GM21526 (cell line): ENCODE measurements around the gene CORO7.

Experiments
- ATAC-seq: cut with Tn5 transposase; IDR thresholded peaks from one replicate; pipeline ENCODE4 v1.9.1; 2021; ENCODE audit warnings: moderate library complexity; ENCODE audit not compliant: unreplicated experiment, low FRiP score

The CORO7 gene

DNA sequence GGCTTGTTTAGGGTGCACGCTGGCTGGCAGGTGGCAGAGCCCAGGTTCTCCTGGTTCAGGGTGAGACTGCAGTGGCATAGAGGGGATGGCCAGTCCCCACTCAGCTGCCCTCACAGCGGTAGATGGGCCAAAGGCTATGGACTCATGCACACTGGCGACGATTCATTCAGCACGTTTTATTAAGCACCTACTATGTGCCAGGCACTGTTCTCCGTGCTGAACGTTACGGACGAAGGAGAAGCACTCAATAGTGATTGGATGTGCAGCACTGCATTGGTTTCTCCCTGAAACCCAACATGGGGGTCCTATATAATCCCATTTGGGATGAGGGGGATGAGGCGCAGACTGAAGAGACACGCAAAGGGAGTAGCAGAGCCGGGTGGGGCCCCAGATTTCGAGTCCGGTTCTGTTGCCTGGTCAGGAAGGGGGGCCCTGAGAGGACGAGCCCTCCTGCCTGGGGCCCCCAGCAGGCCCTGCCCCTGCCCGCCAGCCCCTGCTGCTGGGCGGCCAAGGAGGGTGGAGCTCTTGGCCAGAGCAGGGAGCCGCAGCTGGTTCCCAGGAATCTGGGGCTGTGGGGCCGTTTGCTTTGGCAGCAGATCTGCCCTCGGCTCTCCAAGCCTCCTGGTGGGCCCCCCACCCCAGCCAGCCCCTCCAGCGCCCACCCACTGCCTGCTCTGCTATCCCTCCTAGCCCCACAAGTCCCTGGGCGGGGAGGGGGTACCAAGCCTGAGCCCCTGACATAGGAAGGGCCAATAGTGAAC is 91.7 kb downstream of the CORO7 start:
- ATAC-seq, result no peak

DNA sequence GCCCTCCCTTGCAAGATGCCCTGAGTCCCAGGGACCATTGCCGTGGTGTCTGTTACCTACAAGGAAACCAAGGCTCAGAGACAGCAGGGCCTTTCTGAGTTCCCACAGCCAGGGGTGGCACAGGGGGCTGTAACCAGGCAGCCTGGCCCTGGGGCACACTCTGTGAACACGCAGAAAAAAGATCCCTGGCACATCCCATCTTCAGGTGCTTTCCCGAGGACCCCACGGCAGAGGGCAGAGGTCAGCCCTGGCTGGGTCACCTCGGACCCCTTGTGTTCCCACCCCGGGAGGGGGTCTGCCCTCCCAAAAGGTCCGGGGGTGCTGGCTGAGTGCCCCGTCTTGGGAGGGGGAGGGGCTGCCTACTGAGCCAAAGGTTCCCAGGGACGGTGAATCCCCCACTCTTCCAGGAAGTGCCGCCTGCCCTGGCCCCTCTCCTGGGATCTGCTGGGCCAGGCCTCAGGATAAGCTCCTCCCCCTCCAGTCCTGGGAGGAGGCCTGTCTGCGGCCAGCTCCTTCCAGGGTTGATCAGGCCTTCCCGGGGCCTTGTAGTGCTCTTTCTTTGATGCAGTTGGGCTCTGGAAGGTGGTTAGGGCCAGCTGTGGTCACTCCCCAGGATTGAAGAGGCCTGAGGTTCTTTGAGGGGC is 92.4 kb downstream of the CORO7 start:
- ATAC-seq, result no peak

DNA sequence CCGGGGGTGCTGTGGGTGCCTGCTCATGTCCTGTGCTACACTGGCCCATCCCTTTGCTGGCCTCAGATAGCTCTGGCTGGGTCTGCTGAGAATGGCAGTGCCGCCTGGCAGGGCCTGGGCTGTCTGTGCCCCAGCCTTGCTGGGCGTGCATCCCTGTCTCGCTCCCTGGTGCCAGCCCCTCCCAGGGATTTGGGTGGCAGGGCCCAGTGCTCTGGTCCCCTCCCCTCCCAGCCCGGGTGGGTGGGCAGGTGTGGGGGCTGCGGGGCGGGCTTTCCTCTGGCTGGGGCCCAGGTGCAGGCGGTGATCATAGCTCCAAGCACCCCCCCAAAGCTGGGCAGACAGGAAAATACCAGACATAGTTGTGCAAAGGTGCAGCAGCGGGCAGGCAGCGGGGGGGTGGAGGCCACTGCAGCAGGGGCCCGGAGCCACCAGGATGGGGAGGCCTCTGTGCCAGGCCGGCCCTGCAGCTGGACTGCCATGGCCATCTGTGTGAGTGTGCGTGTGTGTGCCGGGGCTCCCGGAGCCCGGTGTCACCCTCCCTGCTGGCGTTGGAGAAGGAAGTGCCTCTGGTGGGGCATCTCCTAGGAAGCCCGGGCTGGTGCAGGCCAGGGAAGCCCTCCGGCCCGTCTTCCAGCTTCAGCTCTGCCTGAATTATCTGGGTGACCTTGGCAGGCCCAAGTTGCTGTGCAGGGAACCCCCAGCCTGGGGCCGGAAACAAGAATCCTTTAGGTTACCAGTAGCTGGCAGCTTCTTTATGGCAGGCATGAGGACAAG is 93.1 kb downstream of the CORO7 start:
- no peak for ATAC-seq

DNA sequence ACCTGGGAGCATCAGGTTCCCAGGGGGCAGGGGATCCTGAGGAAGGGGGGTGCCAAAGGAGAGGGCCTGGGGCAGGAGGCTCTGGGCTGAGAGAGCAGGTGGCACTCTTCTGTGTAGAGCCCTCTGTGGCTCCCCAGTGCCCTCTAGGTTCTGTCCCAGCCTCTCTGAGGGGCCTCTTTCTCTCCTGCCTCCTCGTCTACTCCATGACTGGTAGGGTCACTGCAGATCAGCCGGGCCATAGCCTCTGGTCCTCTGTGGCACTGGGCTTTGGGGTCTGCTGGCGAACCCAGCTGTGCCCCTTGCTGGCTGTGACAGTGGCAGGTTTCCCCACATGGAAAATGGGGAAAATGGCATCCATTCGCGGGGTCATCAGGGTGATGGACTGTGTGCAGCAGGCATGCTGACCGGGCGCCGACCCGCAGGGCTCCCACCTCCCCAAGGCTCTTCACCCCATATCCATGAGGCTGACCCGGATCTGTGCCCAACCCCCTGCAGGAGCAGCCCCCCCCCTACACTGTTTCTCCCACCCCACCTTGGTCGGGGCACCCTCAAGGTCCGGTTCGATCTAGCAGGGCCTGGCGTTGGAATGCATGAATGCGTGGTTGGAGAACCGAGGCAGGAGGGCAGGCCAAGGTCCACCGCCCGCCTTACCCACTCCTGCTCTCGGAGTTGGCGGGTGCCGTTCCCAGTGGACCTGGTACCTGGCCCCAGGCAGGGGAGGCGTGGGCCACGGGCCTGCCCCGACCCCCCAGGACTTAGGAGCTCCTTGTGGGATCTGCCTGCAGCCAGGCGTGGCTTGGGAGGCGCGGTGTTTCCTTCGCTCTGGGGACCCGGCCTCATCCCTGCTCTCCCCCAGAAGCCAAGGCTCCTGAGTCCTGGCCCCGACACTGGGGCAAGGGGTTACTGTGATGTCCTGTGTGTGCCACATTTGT is 94.0 kb downstream of the CORO7 start:
- ATAC-seq, result no peak

DNA sequence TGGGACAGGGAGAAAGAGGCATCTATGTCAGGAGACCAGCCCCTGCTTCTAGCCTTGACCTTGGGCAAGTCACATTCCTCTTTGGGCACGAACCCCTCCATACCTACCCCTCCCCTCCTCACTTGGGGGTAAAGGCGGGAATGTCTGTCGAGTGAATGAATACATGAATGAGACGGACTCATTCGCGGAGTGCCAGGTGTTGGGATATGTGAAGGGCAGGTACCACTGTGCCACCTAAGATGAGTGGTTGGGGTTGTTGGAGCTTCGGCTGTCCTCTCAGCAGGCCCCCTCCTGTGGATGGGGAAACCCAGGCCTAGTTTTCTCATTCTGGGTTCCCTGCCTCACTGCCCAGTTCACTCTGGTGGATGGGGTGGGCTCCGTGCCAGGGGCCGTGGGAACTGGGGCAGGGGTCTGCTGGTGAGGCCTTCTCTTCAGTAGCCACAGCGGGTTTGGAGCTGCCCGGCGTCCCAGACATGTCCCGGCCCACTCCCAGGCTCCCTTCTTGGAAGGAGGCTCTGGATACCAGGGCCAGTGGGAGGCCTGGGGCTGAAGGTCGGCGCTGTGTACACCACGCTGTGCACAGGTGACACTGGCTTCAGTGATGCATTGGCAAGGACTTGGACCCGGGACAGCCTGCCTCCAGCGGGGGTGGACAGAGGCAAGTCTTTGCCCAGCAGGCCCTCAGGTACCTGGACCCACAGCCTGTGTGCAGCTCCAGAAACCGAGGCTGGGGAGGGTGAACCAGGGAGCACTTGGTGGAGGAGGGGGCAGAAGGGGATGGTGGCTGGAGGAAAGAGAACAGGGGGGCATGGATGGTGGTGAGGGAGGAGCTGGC is 94.9 kb downstream of the CORO7 start:
- ATAC-seq, result no peak

DNA sequence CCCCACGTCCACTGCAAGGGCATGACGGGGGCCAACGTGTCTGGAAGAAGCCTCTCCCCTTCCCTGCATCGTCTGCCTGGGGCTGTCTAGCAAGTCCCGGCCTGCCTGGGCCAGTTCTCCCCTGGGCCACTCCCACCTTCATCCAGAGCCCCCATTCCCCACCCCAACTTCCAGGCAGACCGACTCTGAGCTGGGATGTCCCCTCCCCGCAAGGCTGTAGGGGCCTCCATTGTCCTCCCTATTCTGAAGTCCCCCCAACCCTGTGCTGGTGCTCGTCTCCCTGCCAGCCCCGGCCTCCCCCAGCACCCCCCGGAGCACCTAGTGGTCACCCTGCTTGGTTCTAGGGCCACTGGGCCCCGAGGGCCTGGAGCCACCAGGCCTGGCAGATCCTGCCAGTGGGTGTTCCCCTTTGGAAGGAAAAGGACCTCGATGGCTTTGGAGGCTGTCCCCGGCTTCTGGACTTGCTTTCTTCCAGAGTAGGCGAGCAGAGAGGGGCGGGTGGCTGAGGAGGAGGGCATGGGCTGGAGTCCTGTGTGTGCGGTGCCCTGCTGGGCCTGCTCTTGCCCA is 95.7 kb downstream of the CORO7 start:
- no peak for ATAC-seq

DNA sequence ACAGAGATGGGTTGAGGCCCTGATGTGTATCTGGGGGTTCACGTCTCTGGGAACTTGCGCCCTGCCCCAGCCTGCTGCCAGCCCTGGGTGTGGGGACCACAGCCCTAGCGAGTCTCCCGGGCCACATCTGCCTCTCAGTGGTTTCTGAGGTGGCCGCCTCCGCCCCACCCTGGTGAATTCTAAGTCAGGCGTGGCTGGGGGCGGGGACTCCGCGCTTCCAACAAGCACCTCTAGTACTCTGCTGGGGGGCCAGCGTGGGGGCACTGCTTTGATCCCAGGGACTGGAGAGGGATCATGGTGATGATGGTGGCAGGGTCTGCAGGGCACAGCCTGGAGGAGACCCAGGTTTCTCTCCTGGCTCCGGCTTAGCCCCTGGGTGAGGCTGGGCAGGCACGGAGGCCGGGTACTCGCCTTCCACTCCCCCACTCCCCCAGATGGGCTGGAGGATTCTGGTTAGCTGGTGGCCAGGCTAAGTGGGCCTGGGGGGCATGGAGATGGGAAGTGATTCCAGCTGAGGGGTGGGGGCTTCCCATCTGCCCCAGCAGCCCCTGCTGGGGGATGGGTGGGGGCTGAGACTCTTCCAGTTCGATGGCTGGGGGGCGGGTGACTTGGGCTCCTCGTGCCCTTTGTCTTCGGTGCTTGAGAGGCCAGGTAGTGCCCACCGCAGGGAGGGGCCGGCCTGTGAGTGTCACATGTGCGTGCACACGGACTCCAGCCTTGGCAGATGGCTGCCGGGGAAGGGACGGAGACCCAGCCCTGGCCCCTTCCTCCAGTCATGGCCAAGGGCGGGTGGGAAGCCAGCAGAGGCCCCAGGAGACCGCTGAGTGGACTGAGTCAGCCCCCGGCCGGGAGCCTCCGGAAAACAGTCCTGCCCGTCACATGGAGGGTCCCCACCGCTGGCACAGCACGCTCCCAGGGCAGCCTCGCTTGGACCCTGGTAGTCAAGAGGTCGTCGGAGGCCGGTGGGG is 96.7 kb downstream of the CORO7 start:
- ATAC-seq, result no peak

DNA sequence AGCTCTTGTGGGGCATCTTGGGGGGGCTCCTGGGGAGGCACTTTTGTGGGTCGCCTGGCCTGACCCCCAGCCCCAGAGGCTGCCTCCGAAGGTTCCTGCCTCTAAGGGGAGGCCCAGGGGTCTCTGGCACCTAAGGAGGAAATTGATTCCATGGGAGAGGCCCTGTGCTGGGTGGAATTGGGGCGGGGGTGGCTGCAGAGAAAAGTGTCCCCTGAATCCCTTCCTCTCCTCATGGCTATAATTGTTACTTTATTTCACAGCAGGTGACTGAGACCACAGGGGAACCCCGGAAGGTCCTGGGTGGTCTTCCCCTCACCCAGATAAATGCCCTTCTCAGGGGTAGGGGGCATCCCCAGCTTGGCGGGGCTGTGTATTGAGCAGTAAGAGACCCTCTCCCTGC is 97.4 kb downstream of the CORO7 start:
- ATAC-seq, result no peak

DNA sequence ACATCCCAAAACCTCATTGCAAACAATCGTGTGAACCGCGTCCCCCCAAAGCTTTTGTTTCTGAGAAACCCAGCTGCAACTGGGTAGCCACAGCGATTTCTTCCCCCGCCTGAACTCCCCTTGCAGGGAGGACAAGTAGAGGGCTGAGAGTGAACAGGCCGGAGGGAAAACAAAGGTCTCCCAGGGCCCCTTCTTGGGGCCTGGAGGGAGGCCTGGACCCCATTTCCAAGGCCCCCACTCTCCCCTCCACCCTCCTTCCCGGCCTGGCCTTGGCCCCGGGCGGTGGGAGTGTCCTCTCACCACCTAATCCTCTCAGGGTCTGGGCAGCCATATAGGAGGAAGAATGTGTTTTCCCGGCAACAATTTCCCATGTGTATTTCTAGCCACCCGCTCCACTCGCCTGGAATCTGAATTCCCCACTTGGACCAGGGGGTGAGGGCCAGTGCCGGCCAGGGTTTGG is 97.9 kb downstream of the CORO7 start:
- no peak for ATAC-seq

DNA sequence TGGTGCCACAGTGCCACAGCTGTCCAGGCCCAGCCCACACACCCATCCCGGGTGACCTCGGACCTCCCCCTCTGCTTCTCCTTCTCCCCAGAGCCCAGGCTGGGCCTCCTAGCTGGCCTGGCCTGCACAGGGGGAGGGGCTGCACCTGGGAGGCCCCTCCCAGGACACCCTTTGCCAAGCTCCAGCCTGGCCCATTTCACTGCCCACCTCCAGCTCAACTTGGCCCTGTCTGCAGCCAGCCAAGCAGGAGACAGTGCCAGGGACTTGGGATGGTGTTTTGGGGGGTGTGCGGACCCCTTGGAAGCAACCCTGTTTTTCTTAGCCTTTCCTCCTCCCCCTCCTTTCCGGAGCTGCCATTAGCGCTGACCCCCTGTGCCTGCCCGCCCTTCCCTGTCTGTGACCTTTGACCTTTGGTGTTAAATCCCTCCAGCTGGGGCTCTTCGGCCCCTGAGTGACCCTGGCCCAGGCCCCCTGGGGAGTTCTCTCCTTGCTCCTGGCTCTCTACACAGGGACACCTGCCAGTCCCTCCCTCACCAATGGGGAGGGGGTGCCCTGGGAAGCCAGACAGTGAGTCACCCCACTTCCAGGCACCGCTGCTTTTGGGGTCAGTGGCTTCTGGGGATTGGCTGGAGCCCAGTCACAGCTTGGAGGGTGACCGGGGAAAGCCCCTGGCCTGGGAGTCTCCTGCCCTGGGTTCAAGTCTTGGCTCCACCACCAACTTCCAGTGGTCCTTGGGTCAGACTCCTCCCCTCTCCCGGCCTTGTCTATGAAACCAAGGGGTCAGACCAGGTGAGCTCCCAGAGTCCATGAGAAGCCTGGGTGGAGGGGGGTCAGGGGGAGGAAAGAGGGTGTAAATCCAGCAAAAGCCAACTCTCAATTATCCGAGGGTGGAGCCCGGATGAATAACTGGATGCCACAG is 98.6 kb downstream of the CORO7 start:
- no peak for ATAC-seq

DNA sequence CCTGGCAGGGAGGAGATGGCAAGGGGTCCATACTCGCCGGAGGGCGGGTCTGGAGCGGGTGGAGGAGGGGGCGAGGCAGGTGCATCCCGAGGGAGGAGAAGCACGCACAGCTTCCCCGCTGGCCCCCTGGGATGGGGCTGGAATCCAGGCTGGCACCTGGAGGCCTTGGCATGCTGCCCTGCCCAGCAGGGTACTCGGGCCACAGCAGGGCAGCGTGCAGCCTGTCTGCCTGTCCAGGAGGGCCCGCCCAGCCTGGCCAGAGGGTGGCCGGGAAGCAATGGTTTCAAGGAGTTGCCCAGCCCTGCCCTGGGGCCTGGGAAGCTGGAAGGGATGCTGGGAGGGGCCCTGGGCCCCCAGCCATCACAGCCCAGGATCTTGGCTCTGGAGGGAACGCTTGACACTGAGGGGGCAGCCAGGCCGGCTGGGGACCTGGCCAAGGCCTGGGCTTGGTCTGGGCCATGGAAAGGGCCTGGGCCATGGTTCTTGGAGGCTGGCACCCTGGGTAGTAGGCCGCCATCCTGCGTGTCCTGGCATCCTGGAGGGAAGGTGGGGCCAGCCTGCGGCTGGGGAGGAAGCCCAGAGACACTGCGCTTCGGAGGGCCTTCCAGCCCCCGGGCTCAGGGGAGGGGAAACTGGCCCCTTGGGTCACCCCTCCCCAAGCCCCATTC is 99.4 kb downstream of the CORO7 start:
- no peak for ATAC-seq

DNA sequence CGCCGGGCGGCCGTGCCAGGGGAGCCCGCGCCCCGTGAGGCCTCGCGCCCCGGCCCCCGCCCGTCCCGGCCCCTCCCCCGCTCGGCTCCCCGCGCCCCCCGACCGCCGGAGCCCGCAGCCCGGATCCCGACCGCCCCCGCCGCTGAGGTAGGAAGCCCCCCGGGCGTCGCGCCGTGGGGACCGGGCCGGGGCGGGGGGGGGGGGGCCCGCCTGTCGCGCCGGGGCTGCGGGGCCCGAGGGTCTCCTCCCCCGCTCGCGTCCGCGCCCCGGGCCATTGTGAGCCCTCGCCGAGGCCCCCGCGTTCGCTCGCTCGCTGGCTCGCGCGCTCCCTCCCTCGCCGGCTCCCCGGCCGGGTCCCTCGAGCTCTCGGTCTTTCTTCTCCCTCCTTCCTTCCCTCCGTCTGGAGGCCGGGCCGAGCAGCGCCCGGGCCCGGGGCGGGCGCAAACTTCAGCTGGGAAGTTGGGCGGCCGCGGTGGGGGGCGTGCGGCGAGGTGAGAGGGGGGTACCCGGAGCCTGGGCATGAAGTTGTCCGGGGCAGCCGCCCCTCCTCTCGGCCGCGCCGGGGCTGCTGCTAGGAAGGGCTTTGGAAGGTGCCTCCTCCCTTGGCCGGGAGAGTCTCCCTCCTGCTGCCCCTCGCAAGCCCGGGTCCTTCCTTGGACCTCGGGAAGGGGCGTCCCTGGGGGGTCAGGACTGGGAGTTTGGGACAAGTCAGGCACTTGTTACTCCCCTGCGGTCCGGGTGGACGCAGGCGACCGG is 100.1 kb downstream of the CORO7 start:
- no peak for ATAC-seq

DNA sequence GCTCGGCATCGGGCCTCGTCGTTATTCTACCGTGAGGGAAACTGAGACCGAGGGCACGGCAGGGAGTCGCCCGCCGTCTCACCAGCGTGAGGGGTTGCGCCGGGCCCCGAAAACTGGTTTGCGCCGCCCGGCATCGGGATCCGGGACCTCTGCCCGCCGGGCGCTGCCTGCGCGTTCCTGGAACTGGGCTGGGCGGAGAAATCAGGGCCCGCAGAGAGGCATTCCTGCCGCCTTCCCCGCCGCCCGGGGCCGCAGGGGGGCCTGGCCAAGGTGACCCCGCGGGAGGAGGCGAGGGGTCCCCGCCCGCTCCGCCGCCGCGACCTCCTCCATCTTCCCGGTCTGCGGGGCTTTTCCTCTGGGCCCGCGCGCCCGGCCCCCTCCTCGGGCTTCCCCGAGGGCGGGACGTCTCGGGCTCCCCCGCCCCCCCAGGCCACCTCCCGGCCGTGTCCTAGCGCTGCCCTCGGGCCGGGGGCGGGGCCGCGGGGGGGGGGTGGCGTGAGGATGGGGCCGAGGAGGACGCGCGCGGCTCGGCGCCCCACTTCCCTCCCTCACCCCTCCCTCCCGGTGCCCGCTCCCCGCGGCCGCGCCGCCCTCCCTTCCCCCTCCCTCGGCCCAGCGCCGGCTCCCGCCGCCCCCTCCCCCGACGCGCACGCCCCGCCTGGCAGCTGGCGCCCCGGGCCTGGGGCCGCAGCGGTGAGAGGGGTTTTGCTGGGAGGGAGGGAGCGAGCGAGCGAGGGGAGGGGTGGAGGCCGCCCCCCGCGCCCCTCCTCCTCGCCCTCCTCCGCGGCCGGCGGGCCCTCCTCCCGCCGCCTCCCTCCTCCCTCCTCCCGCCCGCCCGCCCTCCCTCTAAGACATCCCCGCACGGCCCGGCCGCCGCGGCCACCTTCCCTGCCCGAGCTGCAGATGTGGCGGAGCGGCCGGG is 100.9 kb downstream of the CORO7 start, which contains the start of gene GLIS2:
Gene GLIS2, plus strand, starts transcription at position 882 of the 922 bp plus-strand sequence. CDS start 16,214 bp downstream, outside the sequence.
- no peak for ATAC-seq

DNA sequence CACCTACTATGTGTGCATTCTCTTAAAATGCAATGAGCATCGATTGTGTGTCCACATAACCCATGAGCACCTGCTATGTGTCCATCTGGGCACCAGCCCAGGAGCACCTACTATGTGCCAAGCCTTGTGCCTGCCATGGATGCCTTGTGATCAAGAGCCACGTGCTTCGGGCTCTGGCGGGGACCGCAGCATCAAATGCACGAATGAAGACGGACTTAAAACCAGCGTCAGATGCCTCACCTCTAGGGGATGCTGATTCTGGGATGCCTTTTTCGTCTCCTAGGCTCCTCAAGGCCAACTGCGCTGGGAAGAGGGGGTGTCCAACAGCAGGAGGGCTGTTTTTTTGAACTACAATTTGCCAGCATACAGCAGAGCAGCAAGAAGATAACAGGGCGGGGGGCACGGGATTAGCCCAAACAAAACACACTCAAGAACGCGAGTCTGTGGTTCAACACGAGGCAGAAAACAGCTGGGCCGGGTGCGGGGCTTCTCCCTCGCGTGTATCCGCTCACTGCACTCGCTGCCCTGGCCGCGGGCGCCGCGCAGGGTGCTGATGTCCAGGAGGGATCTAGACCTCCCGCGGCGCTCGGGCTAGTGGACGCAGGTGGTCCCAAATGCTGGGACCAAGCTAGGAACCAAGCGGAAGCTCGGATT is 101.7 kb downstream of the CORO7 start:
- ATAC-seq, result no peak
